LoVo (cell line): ENCODE measurements around the gene MT1M.

Experiments used
- DNase-seq: peaks from one replicate; pipeline ENCODE4 v3.0.0-alpha.2; 2016; ENCODE audit warnings: low spot score

The MT1M gene

DNA sequence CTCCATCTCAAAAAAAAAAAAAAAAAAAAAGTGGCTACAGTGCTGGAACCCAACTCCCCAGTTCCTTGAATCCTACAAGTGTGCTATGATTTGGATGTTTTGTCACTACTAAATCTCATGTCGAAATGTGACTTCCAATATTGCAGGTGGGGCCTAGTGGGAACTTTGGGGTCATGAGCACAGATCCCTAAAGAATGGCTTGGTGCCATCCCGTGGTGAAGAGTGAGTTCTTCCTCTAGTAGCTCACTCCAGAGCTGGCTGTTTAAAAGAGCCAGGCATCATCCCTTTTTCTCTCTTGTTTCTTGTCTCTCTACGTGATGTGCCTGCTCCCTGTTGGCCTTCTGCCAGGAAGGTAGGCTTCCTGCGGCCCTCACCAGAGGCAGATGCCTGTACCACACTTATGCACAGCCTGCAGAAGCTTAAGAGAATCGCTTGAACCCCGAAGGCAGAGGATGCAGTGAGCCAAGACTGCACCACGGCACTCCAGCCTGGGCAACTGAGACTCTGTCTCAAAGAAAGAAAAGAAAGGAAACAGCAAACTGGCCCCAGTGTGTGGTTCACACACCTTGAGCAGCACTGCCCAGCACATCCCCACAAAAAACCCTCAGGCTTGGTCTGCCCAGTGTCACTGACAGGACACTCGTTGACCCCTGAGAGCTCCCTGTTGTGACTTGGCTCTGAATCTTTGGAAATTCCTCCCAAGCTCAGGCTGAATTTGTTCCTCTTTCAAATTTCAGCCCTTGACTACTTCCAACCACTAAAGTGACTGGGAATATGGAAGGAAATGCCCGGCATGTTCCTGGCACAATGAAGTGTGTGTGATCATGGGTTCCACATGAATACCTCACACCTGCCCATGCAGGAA, 3.7 kb upstream of the MT1M start:
- DNase-seq, result no peak

DNA sequence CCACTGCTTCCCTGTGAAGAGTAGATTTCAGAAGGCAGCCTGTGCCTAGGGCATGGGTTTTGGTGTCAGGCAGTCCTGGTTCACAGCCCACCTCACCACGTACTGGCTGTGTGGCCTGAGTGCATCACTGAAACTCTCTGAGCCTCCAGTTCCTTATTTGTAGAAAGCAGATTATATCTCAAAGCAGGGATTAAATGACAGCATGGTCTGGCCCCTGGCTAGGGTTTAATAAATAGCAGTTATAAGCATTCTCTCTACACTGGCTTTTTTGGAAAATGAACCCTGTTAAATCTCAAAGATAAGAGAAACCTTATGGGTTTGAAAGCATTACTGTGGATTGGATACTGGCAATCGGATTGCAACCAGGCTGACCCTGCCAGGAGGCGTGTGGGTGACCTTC, 2.9 kb upstream of the MT1M start:
- no peak for DNase-seq

DNA sequence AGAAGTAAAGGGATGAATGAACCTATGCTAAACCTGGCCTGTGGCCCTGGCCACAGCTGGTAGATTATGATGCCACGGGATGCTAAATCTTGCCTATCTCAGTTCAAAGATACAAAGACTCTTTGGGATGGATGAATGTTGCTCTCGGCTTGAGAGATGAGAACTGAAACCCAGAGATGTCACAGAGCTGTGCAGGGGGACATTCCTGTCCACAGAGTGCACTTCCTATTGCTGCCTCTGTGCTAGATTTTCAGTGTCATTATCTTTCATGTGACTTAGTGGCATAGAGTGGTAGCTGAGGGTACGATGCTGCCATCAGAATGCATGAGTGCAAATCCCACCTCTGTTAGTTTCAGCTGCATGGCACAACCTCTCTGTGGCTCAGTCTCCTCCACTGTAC, 2.3 kb upstream of the MT1M start:
- no peak for DNase-seq

DNA sequence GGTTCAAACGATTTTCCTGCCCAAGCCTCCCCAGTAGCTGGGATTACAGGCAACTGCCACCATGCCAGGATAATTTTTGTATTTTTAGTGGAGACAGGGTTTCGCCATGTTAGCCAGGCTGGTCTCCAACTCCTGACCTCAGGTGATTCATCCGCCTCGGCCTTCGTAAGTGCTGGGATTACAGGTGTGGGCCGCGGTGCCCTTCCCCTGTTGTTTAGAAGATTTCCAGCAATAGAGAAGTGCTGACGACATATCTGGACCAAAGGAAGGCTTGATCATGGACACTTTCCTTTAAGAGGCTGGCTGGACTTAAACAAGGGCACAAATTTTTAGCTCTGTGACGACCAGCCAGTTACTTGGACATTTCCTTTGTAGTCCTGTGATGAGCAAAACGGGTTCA, 1.3 kb upstream of the MT1M start:
- no peak for DNase-seq

DNA sequence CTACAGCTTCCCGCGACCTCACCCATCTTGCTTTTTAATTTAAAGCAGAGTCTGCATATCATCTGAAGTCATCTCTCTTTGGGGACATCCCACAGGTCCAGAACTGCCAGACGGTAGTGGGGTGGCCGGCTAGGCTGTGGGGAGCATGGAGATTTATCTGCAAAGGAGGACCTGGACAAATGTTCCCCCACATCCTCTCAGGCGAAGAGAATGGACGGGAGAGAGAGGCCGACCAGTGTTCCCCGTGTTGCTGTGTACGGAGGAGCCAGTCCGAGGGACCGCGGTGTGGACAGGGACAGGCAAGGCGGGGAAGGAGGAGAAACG, 665 bp upstream of the MT1M start:
- no peak for DNase-seq

DNA sequence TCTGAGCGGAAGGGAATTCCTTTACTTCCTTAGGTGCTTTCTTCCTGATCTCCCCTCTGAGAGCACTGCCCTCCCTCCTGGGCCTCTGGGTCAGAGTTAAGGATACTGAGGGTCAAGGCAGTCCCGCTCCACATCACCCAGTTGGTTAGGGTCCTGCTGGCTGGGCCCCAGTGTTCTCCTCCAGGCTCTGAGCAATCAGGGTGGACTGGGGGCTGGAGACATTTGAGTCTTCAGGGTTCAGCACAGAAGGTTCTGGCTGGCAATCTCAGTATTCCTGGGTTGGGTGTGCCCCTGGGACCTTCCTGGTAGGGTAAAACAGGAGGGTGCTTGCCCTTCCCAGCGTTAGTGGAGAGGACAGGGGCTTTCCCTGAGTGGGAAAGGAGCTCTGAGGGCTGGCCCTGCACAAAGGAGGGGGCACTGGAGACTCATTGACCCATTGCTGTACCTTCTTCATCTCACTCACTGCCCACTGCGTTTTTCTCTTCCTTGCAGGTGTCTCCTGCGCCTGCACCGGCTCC, 448 bp downstream of the MT1M start:
- no peak for DNase-seq

DNA sequence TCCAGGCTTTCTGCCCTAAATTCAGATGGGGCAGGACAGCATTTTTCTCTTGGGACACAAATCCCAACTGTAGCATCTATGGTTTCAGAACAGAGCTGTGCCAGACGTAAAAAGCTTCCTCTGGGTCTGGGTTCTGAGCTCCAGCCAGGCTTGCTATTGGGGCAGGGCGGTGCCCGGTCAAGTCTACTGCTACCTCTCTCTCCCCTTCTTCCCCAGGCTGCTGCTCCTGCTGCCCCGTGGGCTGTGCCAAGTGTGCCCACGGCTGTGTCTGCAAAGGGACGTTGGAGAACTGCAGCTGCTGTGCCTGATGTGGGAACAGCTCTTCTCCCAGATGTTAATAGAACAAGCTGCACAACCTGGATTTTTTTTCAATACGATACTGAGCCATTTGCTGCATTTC, 1.1 kb downstream of the MT1M start:
- no peak for DNase-seq

DNA sequence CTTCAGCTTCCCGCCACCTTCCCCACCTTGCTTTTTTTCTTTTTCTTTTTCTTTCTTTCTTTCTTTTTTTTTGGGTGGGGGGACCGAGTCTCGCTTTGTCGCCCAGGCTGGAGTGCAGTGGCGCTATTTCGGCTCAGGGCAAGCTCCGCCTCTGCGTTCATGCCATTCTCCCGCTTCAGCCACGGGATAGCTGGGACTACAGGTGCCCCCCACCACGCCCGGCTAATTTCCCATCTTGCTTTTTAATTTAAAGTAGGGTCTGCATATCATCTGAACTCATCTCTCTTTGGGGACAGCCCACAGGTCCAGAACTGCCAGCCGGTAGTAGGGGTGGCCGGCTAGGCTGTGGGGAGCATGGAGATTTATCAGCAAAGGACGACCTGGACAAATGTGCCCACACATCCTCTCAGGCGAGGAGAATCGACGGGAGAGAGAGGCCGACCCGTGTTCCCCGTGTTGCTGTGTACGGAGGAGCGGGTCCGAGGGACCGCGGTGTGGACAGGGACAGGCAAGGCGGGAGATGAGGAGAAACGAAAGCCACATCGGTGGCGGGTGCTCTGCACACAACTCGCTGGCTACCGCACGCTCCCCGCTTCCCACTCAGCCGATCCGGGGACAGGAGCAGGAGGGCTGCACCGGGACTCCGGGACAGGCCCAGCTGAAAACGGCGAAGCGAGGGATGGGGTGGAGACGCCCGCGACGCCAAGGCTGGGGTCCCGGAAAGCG, 2.4 kb downstream of the MT1M start:
- no peak for DNase-seq

DNA sequence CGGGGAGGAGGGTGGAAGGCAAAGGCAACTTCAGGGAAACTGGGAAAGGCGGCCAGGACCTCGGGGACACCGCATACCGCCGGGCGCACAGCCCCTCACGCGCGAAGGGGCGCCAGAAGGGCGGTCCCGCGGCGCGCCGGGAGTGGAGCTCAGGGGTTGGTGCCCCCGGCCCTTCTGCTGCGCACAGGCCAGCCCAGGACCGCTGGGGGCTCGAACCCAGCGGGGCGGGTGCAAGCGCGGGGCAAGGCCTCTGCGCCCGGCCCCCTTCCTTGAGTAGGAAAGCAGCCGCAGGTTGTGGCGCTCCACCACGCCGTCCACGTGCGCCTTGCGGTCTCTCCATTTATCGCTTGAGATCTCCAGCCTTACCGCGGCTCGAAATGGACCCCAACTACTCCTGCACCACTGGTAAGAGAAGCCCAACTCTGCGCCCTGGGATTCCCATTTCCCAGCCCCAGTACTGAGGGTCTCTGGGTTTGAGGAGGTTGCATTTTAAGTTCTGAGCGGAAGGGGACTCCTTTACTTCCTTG, 3.0 kb downstream of the MT1M start:
- no peak for DNase-seq

DNA sequence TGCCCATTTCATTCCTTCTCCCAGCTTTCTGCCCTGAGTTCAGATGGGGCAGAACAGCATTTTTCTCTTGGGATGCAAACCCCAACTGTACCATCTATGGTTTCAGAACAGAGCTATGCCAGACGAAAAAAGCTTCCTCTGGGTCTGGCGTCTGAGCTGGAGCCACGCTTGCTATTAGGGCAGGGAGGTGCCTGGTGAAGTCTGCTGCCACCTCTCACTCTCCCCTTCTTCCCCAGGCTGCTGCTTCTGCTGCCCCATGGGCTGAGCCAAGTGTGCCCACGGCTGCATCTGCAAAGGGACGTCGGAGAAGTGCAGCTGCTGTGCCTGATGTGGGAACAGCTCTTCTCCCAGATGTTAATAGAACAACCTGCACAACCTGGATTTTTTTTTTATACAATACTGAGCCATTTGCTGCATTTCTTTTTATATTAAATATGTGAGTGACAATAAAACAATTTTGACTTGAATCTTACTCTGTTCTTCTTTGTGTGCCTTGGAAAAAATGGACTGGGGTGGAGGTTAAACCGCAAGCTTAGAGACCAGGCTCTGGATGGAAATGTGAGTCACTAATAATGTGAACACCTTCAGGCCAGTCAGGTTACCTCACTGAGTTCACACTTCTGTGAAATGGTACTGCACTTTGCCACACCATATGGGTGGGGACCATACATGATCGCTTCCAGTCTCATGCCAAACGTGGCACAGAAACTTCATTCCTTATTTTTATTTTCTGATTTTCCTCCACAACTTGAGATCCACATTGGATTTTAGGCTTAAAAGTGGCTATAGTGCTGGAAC, 4.4 kb downstream of the MT1M start:
- no peak for DNase-seq

DNA sequence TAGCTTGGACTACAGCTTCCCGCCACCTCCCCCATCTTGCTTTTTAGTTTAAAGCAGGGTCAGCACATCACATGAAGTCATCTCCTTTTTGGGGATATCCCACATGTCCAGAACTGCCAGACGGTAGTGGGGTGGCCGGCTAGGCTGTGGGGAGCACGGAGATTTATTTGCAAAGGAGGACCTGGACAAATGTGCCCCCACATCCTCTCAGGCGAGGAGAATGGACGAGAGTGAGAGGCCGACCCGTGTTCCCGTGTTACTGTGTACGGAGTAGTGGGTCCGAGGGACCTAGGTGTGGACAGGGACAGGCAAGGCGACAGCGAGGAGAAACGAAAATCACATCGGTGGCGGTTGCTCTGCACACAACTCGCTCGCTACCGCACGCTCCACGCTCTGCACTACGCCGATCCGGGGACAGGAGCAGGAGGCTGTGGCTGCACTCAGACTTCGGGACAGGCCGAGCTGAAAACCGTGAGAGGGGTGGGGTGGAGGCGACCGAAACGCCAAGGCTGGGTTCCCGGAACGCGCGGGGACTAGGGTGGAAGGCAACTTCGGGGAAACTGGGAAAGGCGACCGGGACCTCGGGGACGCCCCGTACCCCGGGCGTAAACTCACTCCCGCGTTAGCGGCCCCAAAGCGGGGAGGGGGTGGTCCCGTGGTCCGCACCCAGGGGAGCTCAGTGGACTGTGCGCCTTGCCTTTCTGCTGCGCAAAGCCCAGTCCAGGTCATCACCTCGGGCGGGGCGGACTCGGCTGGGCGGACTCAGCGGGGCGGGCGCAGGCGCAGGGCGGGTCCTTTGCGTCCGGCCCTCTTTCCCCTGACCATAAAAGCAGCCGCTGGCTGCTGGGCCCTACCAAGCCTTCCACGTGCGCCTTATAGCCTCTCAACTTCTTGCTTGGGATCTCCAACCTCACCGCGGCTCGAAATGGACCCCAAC, 5.6 kb downstream of the MT1M start, which contains the start of gene MT1A:
MT1A (plus strand) TSS at position 853 of the 937 bp plus-strand sequence; CDS start at position 926, 73 bp downstream.
- DNase-seq, result peak; percentile 77

DNA sequence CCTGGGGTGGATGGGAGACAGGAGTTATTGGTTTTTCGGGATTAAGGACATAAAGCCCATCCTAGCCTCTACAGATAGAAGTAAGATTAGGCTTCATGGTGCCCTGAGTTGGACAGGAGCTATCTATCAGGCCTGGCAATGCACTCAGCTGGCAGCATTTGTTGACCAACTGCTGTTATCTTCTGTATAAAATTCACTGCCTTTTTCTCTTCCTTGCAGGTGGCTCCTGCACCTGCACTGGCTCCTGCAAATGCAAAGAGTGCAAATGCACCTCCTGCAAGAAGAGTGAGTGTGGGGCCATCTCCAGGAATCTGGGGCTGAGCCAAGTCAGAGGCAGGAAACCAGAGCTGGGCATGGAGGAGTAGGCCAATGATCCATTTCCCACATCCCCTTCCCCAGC, 6.6 kb downstream of the MT1M start:
- DNase-seq, result no peak

DNA sequence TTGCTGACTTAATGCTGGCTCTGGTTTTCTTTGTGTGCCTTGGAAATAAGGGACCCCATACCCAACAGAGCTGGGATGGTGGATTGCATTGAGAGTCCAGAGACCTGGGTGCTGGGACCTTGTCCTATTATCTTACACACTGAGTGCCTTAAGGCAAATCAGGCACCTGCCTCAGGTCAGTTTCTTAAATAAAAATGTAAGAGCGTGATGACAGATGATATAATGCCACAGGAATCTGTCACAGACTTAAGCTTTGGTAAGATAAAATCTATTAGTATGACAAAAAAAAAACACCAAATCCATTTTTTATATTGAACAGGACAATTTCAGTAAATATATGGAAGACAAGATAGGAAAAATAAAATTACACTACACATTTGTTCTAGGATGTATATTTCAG, 7.6 kb downstream of the MT1M start:
- no peak for DNase-seq

DNA sequence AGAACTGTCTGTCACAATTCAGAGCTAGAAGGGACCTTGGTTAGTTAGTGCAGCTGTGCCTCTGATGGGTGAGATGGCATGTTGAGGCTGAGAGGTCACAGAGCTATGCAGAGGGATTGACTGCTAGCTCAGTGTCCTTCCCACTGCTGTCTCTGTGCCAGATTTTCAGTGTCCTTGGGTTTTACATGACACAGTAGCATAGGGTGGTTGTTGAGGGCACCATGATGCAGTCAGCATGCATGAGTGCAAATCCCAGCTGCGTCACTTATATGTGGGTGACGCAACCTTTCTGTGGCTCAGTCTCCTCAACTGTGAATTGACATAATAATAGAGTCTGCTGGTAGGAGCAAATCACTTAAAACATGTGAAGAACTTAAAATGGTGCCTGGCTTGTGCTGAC, 8.7 kb downstream of the MT1M start:
- no peak for DNase-seq

DNA sequence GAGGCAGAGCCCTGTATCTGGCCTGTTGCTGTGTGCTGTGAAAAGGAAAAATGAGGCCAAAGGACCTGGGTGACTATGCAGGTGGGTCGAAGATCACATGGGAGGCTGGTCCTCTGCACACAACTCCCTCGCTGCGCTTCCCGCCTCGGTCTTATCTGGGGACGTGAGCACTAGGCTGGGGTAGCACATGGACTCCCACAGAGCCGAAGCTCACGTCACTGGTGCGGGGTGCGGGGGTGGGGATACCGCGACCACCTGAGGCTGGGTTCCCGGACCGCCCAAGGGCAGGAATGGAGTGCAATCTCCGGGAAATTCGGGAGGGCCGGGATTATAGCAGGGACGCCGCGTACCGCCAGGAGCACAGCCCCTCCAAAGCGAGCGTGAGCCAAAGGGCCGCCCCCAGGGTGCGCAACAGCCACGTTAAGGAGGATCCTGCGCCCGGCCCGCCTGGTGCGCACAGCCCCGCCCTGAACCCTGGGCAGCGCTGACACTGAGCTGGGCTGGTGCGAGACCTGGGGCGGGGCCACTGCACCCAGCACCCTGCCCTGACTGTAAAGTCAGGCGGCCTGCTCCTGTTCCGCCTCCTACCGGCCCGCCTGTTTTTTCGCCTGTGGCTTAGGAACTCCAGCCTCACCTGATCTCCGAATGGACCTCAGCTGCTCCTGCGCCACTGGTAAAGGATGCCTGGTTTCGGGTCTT, 10.8 kb downstream of the MT1M start:
- DNase-seq, result peak; percentile 83

DNA sequence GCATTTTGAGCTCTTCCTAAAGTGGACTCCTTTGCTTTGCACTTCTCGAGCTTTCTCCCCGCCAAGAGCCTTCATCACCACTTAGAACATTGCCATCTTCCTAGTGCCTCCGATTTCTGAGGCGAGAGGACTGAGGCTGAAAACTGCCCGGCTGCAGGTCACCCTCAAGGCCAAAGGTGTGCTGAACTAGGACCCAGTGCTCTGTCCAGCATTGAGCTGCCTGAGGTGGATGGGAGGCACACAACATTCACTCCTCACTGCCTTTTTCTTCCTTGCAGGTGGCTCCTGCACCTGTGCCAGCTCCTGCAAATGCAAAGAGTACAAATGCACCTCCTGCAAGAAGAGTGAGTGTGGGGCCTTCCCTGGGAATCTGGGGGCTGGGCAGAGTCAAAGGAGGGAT, 11.4 kb downstream of the MT1M start:
- DNase-seq, result no peak

DNA sequence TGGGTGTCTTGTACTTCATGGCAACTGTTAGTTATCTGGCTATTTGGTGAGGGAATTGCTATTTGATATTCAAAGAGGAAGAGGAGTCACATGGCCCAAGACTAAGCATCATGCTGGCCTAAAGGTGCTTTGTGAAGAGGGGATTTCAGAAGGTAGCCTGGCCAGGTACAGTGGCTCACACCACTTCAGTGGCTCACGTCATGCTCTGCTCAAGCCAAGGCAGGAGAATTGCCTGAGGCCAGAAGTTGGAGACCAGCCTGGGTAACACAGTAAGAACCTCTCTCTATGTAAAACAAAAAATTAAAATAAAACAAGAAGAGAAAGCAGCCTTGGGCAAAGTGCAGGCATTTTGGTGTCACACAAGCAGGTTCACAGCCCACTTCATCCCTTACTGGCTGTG, 12.9 kb downstream of the MT1M start:
- no peak for DNase-seq

DNA sequence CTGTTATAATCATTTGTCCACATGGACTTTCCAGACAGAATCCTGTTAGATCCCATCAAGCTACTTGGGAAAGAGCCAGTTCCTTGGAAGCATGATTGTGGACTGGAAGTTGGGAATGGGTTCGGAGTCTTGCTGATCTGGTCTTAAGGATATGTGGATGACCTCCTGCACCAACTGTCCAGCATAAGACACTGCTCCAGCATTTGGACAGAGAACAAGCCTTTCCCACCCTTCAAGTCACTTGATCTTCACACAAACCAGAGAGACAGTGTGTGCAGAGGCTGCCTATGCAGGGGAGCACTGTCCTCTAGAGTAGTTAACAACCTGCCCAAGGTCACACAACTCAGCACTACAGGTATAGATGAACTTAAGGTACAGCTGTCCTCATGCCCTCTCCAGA, 13.4 kb downstream of the MT1M start:
- DNase-seq, result no peak

DNA sequence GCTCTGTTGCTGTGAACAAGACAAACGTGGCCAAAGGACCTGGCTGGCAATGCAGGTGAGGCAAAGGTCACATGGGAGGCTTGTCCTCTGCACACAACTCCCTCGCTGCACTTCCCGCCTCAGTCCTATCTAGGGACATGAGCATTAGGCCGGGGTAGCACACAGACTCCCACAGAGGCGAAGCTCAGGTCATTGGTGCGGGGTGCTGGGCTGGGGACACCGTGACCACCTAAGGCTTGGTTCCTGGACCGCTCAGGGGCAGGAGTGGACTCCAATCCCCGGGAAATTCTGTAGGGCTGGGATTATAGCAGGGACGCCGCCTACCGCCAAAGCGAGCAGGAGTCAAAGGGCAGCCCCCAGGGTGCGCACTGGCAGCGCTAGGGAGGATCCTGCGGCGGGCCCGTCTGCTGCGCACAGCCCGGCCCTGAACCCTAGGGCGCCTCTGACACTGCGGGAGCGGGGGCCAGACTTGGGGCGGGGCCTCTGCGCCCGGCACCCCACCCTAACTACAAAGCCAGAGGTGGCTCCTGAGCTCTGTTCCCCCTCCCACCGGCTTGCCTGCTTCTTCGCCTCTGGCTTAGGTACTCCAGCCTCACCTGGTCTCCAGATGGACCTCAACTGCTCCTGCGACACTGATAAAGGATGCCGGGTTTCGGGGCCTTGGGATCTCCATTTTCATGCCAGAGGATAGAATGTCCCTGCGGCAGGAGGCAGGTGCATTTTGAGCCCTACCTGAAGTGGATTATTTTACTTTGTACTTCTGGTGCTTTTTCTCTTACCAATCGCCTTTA, 15.4 kb downstream of the MT1M start:
- DNase-seq, result no peak

DNA sequence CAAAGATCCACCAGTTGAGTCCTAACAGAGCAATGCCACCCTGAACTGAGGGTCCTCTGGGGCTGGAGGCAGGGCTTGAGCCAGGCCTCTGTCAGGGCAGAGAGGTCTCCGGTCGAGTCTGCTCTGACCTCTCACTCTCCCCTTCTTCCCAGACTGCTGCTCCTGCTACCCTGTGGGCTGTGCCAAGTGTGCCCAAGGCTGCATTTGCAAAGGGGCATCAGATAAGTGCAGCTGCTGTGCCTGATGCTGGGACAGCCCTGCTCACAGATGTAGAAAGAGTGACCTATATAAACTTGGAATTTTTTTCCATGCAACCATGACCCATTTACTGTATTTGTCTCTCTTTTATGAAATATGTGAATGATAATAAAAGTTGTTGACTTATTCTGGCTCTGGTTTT, 16.8 kb downstream of the MT1M start:
- no peak for DNase-seq
